ENCODE data around the gene AFAP1L2. TPM values are rescaled to one million over a fixed set of nuclear protein-coding genes. Genes with fewer than 3 reads are reported as not detected.

Gene AFAP1L2
- total RNA-seq, 2 experiments from 2014 or later: 0.36 to 0.50 TPM

DNA sequence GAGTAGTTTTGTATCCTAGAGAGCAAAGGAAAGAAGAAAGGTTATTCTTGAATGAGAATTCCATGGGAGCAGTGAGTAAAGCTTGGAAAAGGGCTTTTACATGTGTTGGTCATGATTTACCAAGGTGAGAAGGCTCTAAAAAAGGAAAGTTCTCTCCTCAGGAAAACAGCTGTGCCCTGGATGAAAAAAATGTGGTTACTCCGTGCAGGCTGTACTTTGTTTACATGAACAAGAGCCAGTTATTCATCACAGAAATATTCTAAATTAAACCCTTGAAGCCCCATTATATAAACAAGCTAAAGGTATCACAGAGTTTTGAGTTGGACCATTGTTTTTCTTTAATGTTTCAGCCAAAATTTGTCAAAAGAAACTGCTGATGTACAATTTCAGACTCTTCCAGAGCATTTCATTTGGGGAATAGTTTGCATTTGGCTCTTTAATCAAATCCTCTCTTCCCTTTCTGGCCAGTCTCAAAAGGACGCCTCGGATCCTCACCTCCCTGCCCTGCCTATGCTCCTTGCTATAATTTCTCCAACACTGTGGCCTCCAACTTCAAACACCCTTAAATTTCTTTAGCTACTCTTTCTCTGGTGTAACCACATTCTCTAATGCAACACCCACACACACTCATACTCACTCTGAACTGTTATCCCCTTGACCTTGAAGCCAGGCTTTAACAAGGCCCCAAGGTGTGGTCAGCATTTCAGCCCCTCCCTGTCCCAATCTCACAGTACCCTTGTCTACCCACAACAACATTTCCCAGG is 47.4 kb downstream of the AFAP1L2 start:
- Histone ChIP-seq H3K27ac (ENCODE audit: low read depth in 1 of 2, low read length in 2 of 2) (no peak overlapping the region), H3K4me3 (ENCODE audit: low read length) (no peak overlapping the region), H3K36me3 (ENCODE audit: insufficient read depth, low read length) (no peaks in the 10 kb centered on the region), H3K4me1 (ENCODE audit: insufficient read depth, low read length) (no peaks in the 10 kb centered on the region), H3K9me3 (ENCODE audit: control insufficient read depth in 1 of 2, insufficient read depth in 1 of 2, low read length in 2 of 2) (no peaks in the 10 kb centered on the region), H3K27me3 (ENCODE audit: control insufficient read depth in 1 of 2, insufficient read depth in 2 of 2, low read length in 2 of 2) (no peaks in the 10 kb centered on the region)
- Mint-ChIP-seq H3K27ac (no peak overlapping the region), H3K9me3 (no peaks in the 10 kb centered on the region), H3K4me1 (ENCODE audit: low read depth) (no peaks in the 10 kb centered on the region), H3K27me3 (peaks cover 16% of the 10 kb centered on the region), H3K36me3 (ENCODE audit: low read depth) (no peaks in the 10 kb centered on the region), H3K4me3 (no peak overlapping the region)
- ChIA-PET POLR2A (no interaction called here), CTCF (no interaction called here)
- no peak for TF ChIP-seq CTCF (IDR thresholded peaks at IDR 0.05)
- intact Hi-C loops (cut with DNase I, micrococcal nuclease): no loop called here
- ATAC-seq (ENCODE audit: poor library complexity) (no peak), DNase-seq (no peak)

GRCh38 chr10:114356126-114356525 is 48.2 kb downstream of the AFAP1L2 start:
- Mint-ChIP-seq H3K4me3 (no peak overlapping the region), H3K9me3 (no peaks in the 10 kb centered on the region)

GRCh38 chr10:114353383-114353782 is 50.9 kb downstream of the AFAP1L2 start:
- Mint-ChIP-seq H3K27me3 (peaks cover 13% of the 10 kb centered on the region), H3K4me1 (ENCODE audit: low read depth) (no peaks in the 10 kb centered on the region), H3K9me3 (no peaks in the 10 kb centered on the region), H3K27ac (no peak overlapping the region), H3K4me3 (no peak overlapping the region), H3K36me3 (ENCODE audit: low read depth) (no peaks in the 10 kb centered on the region)
- Histone ChIP-seq H3K36me3 (ENCODE audit: insufficient read depth, low read length) (no peaks in the 10 kb centered on the region), H3K27ac (ENCODE audit: low read depth in 1 of 2, low read length in 2 of 2) (no peak overlapping the region), H3K27me3 (ENCODE audit: control insufficient read depth in 1 of 2, insufficient read depth in 2 of 2, low read length in 2 of 2) (no peaks in the 10 kb centered on the region), H3K4me3 (ENCODE audit: low read length) (no peak overlapping the region), H3K9me3 (ENCODE audit: control insufficient read depth in 1 of 2, insufficient read depth in 1 of 2, low read length in 2 of 2) (no peaks in the 10 kb centered on the region), H3K4me1 (ENCODE audit: insufficient read depth, low read length) (no peaks in the 10 kb centered on the region)
- no peak for DNase-seq
- no peak for ATAC-seq (ENCODE audit: poor library complexity)
- intact Hi-C loops (cut with DNase I, micrococcal nuclease): no loop called here
- no peak for TF ChIP-seq CTCF (IDR thresholded peaks at IDR 0.05)
- CTCF ChIA-PET: no interaction called here
- POLR2A ChIA-PET: no interaction called here

More at GRCh38 chr10:114356126-114356525, 48.2 kb downstream of the AFAP1L2 start:
- no peak overlapping the region for H3K27ac Mint-ChIP-seq
- no peak for DNase-seq
- peaks cover 13% of the 10 kb centered on the region for H3K27me3 Mint-ChIP-seq
- no peaks in the 10 kb centered on the region for H3K36me3 ChIP-seq (ENCODE audit: insufficient read depth, low read length)
- H3K4me1 Mint-ChIP-seq (ENCODE audit: low read depth): no peaks in the 10 kb centered on the region
- ATAC-seq (ENCODE audit: poor library complexity): no peak
- ChIA-PET CTCF (no interaction called here), POLR2A (no interaction called here)
- no peaks in the 10 kb centered on the region for H3K36me3 Mint-ChIP-seq (ENCODE audit: low read depth)
- no peaks in the 10 kb centered on the region for H3K9me3 ChIP-seq (ENCODE audit: control insufficient read depth in 1 of 2, insufficient read depth in 1 of 2, low read length in 2 of 2)
- TF ChIP-seq CTCF (IDR thresholded peaks at IDR 0.05): no peak
- no peaks in the 10 kb centered on the region for H3K4me1 ChIP-seq (ENCODE audit: insufficient read depth, low read length)
- no peak overlapping the region for H3K4me3 ChIP-seq (ENCODE audit: low read length)
- no peak overlapping the region for H3K27ac ChIP-seq (ENCODE audit: low read depth in 1 of 2, low read length in 2 of 2)
- no peaks in the 10 kb centered on the region for H3K27me3 ChIP-seq (ENCODE audit: control insufficient read depth in 1 of 2, insufficient read depth in 2 of 2, low read length in 2 of 2)
- intact Hi-C loops (cut with DNase I, micrococcal nuclease): no loop called here
